Measurements from ENCODE around the gene MIPOL1.

DNA sequence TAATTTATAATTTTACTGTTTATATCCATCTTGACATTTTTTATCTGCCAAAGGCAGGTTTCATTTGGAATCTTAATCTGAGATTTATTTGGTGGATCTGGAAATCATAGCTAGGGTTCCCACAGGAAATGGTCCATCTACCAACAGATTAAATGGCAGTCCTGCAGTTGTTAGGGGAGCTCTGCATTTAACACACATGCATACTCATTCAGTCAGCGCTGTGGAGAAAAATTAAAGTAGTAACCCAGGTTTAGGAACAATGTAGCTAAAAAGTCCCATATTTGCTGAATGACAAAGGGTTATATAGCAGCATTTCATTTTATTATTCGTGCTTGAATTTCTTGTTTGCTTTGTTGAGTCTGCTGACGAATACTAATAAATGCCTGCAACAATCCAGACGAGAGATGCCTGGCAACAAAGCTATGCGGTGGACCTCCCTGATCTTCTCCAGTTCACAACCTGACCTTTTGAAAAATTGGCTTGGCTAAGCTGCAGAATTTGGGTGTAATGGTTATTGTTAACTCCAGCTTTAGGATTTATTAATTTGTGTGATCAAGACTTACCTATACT is 59.8 kb downstream of the MIPOL1 start:
- TF ChIP-seq, protein P1, sequence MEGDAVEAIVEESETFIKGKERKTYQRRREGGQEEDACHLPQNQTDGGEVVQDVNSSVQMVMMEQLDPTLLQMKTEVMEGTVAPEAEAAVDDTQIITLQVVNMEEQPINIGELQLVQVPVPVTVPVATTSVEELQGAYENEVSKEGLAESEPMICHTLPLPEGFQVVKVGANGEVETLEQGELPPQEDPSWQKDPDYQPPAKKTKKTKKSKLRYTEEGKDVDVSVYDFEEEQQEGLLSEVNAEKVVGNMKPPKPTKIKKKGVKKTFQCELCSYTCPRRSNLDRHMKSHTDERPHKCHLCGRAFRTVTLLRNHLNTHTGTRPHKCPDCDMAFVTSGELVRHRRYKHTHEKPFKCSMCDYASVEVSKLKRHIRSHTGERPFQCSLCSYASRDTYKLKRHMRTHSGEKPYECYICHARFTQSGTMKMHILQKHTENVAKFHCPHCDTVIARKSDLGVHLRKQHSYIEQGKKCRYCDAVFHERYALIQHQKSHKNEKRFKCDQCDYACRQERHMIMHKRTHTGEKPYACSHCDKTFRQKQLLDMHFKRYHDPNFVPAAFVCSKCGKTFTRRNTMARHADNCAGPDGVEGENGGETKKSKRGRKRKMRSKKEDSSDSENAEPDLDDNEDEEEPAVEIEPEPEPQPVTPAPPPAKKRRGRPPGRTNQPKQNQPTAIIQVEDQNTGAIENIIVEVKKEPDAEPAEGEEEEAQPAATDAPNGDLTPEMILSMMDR (IDR thresholded peaks at IDR 0.05) = no peak
- no peak for TF ChIP-seq POLR2A (IDR thresholded peaks at IDR 0.05)
